Activated CD4-positive, alpha-beta T cell treated with anti-CD3 and anti-CD28 coated beads for 36 hours (primary cell): ENCODE data around the gene ADH1C. TPM values are rescaled to one million over a fixed set of nuclear protein-coding genes. Genes with fewer than 3 reads are reported as not detected.
"Not testable (repeated sequence)": the region's sequence is repeated elsewhere in the genome, so short reads cannot be mapped to it uniquely, and the experiment has no call there.

Experiments
- ATAC-seq: fragments of 200-7000 bp; cut with Tn5 transposase; one replicate; pipeline ENCODE4 v1.10.0; 2021; ENCODE audit warnings: mild to moderate bottlenecking, moderate library complexity
- CTCF ChIA-PET: fragments of 350-600 bp; sonication (Branson Sonifier 250); formaldehyde crosslinking; loops from one replicate; lab custom pipeline; 2021; ENCODE audit warnings: antibody characterized with exemption; lab: Charles Lee
- POLR2A ChIA-PET: fragments of 350-600 bp; sonication (Branson Sonifier 250); formaldehyde crosslinking; loops from one replicate; lab custom pipeline; 2021; ENCODE audit warnings: antibody characterized with exemption, inconsistent platforms; lab: Charles Lee
- DNase-seq: peaks from one replicate; pipeline ENCODE4 v3.0.0-alpha.2; 2020
- H3K27ac Mint-ChIP-seq: one replicate; pipeline ENCODE4 v1.8.0; 2021; ENCODE audit warnings: mixed read lengths
- H3K27me3 Mint-ChIP-seq: one replicate; pipeline ENCODE4 v1.8.0; 2021; ENCODE audit warnings: mixed read lengths
- H3K36me3 Mint-ChIP-seq: one replicate; pipeline ENCODE4 v1.8.0; 2021; ENCODE audit warnings: low read depth, mixed read lengths
- H3K4me1 Mint-ChIP-seq: one replicate; pipeline ENCODE4 v1.8.0; 2021; ENCODE audit warnings: mixed read lengths
- H3K4me3 Mint-ChIP-seq: one replicate; pipeline ENCODE4 v1.8.0; 2021; ENCODE audit warnings: mild to moderate bottlenecking, moderate library complexity, mixed read lengths
- H3K9me3 Mint-ChIP-seq: one replicate; pipeline ENCODE4 v1.8.0; 2021; ENCODE audit warnings: low read depth, mixed read lengths
- intact Hi-C, 2 experiments: fragments of 100-400 bp; cut with DNase I in 1 of 2; cut with micrococcal nuclease in 1 of 2; formaldehyde crosslinking; loops; one replicate each; pipeline versions ENCODE4 v1.14.2 to v1.15.1; 2022 to 2024; cut with DNase I, micrococcal nuclease
- total RNA-seq, 2 experiments: library from RNA; stranded (reverse); gene quantifications; one replicate each; pipeline ENCODE4 v1.2.3, GENCODE V29; 2021

The ADH1C gene
- total RNA-seq, 2 experiments from 2014 or later: not detected

- Mint-ChIP-seq H3K27me3 (peaks cover 5% of the 10 kb centered on the region), H3K36me3 (no peaks in the 10 kb centered on the region), H3K27ac (no peak overlapping the region), H3K4me1 (no peaks in the 10 kb centered on the region), H3K9me3 (no peaks in the 10 kb centered on the region), H3K4me3 (no peak overlapping the region)
- ChIA-PET POLR2A (no interaction called here), CTCF (interaction anchor here (1.4 kb wide), 1 partner anchor 23 kb away, joined by 3 read pairs; no protein-coding TSS in a partner anchor)
- ATAC-seq (no peak), DNase-seq (no peak)
- intact Hi-C loops: no loop called here
Measured at GRCh38 chr4:99381588-99382175, 29.1 kb upstream of the ADH1C start.

GRCh38 chr4:99379571-99379970 is 27.0 kb upstream of the ADH1C start:
- H3K4me1 Mint-ChIP-seq: no peaks in the 10 kb centered on the region
- no peak overlapping the region for H3K4me3 Mint-ChIP-seq
- POLR2A ChIA-PET: no interaction called here
- ATAC-seq: no peak
- peaks cover 2% of the 10 kb centered on the region for H3K27me3 Mint-ChIP-seq
- H3K9me3 Mint-ChIP-seq: peaks cover 2% of the 10 kb centered on the region
- no peaks in the 10 kb centered on the region for H3K36me3 Mint-ChIP-seq
- H3K27ac Mint-ChIP-seq: no peak overlapping the region
- CTCF ChIA-PET: interaction anchor here (0.7 kb wide), 1 partner anchor 222 kb away, joined by 3 read pairs; no protein-coding TSS in a partner anchor
- no peak for DNase-seq
- intact Hi-C loops: no loop called here

GRCh38 chr4:99378876-99379275 is 26.3 kb upstream of the ADH1C start:
- ChIA-PET CTCF (no interaction called here), POLR2A (no interaction called here)
- DNase-seq (no peak), ATAC-seq (no peak)
- H3K4me1 Mint-ChIP-seq: no peaks in the 10 kb centered on the region
- intact Hi-C loops: no loop called here
- H3K27me3 Mint-ChIP-seq: peaks cover 3% of the 10 kb centered on the region
- no peak overlapping the region for H3K4me3 Mint-ChIP-seq
- H3K27ac Mint-ChIP-seq: no peak overlapping the region
- peaks cover 2% of the 10 kb centered on the region for H3K9me3 Mint-ChIP-seq
- no peaks in the 10 kb centered on the region for H3K36me3 Mint-ChIP-seq

- CTCF ChIA-PET: interaction anchor here (0.6 to 1.2 kb wide), 3 partner anchors 10 to 79 kb away, joined by 3 read pairs; no protein-coding TSS in a partner anchor
- ATAC-seq, POLR2A ChIA-PET, DNase-seq, H3K27ac Mint-ChIP-seq, H3K4me1 Mint-ChIP-seq, intact Hi-C loops, H3K4me3 Mint-ChIP-seq, H3K27me3 Mint-ChIP-seq, H3K36me3 Mint-ChIP-seq, H3K9me3 Mint-ChIP-seq: not testable (repeated sequence)
Measured at GRCh38 chr4:99377341-99377740, 24.8 kb upstream of the ADH1C start.

GRCh38 chr4:99372464-99372863 is 19.9 kb upstream of the ADH1C start:
- H3K9me3 Mint-ChIP-seq, H3K4me3 Mint-ChIP-seq, H3K27ac Mint-ChIP-seq, CTCF ChIA-PET, POLR2A ChIA-PET, DNase-seq, intact Hi-C loops, ATAC-seq, H3K36me3 Mint-ChIP-seq, H3K4me1 Mint-ChIP-seq: not testable (repeated sequence)
- H3K27me3 Mint-ChIP-seq: peaks cover 11% of the 10 kb centered on the region

- CTCF ChIA-PET, H3K36me3 Mint-ChIP-seq, H3K4me3 Mint-ChIP-seq, H3K4me1 Mint-ChIP-seq, intact Hi-C loops, DNase-seq, H3K9me3 Mint-ChIP-seq, H3K27ac Mint-ChIP-seq, POLR2A ChIA-PET, ATAC-seq: not testable (repeated sequence)
- peaks cover 15% of the 10 kb centered on the region for H3K27me3 Mint-ChIP-seq
Measured at GRCh38 chr4:99367817-99368216, 15.3 kb upstream of the ADH1C start.

GRCh38 chr4:99366491-99366890 is 13.9 kb upstream of the ADH1C start:
- CTCF ChIA-PET: no interaction called here
- intact Hi-C loops: no loop called here
- no peaks in the 10 kb centered on the region for H3K4me1 Mint-ChIP-seq

GRCh38 chr4:99362768-99363167 is 10.2 kb upstream of the ADH1C start:
- Mint-ChIP-seq H3K4me1 (no peaks in the 10 kb centered on the region), H3K27me3 (peaks cover 9% of the 10 kb centered on the region), H3K4me3 (no peak overlapping the region), H3K9me3 (no peaks in the 10 kb centered on the region), H3K36me3 (no peaks in the 10 kb centered on the region), H3K27ac (no peak overlapping the region)
- POLR2A ChIA-PET: no interaction called here
- CTCF ChIA-PET: interaction anchor here (0.6 to 0.8 kb wide), 2 partner anchors 36 to 604 kb away, joined by 3 to 4 read pairs; no protein-coding TSS in a partner anchor
- DNase-seq: no peak
- intact Hi-C loops: no loop called here
- no peak for ATAC-seq

More at GRCh38 chr4:99366491-99366890, 13.9 kb upstream of the ADH1C start:
- Mint-ChIP-seq H3K27ac (no peak overlapping the region), H3K36me3 (no peaks in the 10 kb centered on the region), H3K9me3 (no peaks in the 10 kb centered on the region), H3K4me3 (no peak overlapping the region), H3K27me3 (peaks cover 15% of the 10 kb centered on the region)
- no peak for DNase-seq
- POLR2A ChIA-PET: no interaction called here
- no peak for ATAC-seq

- no peak overlapping the region for H3K27ac Mint-ChIP-seq
- no peaks in the 10 kb centered on the region for H3K9me3 Mint-ChIP-seq
- H3K4me3 Mint-ChIP-seq: no peak overlapping the region
- no peak for ATAC-seq
- no peaks in the 10 kb centered on the region for H3K36me3 Mint-ChIP-seq
- POLR2A ChIA-PET: no interaction called here
- CTCF ChIA-PET: interaction anchor here (0.7 kb wide), 1 partner anchor 562 kb away, joined by 3 read pairs; no protein-coding TSS in a partner anchor
- H3K4me1 Mint-ChIP-seq: no peaks in the 10 kb centered on the region
- peaks cover 5% of the 10 kb centered on the region for H3K27me3 Mint-ChIP-seq
- DNase-seq: no peak
- intact Hi-C loops: no loop called here
Measured at GRCh38 chr4:99361899-99362275, 9.3 kb upstream of the ADH1C start.

- DNase-seq (no peak), ATAC-seq (no peak)
- intact Hi-C loops: no loop called here
- no peaks in the 10 kb centered on the region for H3K36me3 Mint-ChIP-seq
- no peak overlapping the region for H3K4me3 Mint-ChIP-seq
- H3K27me3 Mint-ChIP-seq: peaks cover 6% of the 10 kb centered on the region
- ChIA-PET POLR2A (no interaction called here), CTCF (no interaction called here)
- no peaks in the 10 kb centered on the region for H3K9me3 Mint-ChIP-seq
- no peak overlapping the region for H3K27ac Mint-ChIP-seq
- peaks cover under 1% of the 10 kb centered on the region for H3K4me1 Mint-ChIP-seq
Measured at GRCh38 chr4:99361268-99361898, 8.8 kb upstream of the ADH1C start.

GRCh38 chr4:99359480-99360204 is 7.1 kb upstream of the ADH1C start:
- H3K4me1 Mint-ChIP-seq: peaks cover 4% of the 10 kb centered on the region
- ATAC-seq: no peak

More at GRCh38 chr4:99359480-99360204, 7.1 kb upstream of the ADH1C start:
- DNase-seq: no peak
- H3K9me3 Mint-ChIP-seq: peaks cover 2% of the 10 kb centered on the region
- H3K36me3 Mint-ChIP-seq: no peaks in the 10 kb centered on the region
- no peak overlapping the region for H3K27ac Mint-ChIP-seq
- intact Hi-C loops: no loop called here
- H3K27me3 Mint-ChIP-seq: peaks cover 5% of the 10 kb centered on the region
- ChIA-PET CTCF (no interaction called here), POLR2A (no interaction called here)
- no peak overlapping the region for H3K4me3 Mint-ChIP-seq
